GM18951 (cell line): ENCODE data around the gene TTC28.

Experiments used
- POLR2A ChIP-seq: IDR thresholded peaks from 4 replicates; pipeline ENCODE4 v1.6.1; 2011; ENCODE audit warnings: mild to moderate bottlenecking; ENCODE audit not compliant: insufficient read length, insufficient read depth; ENCODE audit errors: extremely low read depth
- in situ Hi-C: fragments of 300-500 bp; cut with MboI; formaldehyde crosslinking; loops from one replicate; pipeline ENCODE4 v1.12.0; 2022; ENCODE audit warnings: low sequenced_read_pairs, mixed read lengths, inconsistent platforms; ENCODE audit not compliant: unreplicated experiment

Gene TTC28

DNA sequence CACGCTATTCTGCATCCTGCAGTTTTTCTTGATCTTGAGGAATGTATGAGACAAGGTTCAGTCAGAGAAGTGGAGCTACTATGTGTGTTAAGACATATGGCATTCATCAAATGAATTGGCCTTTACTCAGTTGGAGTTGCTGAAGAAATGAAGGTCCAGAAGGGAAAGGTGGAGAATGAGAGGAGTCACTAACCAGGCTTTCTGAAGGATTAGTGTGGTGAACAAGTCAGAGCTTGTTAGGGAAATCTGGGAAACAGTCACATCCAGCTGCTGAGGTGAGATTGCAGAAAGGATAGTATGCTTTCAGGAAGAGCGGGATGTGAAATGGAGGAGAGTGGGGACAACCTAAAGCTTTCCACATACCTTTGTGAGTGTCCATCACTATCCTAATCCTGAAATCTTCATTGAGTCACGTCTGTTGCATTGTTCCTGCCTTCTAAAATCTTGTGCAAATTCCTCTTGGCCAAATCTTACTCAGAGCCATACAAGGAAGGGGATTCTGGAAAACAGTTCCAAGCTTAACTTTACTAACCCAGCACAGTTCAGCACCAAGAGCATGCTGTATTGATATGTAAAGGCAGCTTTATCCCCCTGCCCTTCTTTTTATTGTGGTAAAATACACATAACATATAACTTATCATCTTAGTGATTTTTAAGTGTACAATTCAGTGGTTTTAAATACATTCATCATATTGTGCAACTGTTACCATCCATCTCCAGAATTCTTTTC is 749.1 kb downstream of the TTC28 start:
- TF ChIP-seq POLR2A, result no peak
- in situ Hi-C loops, result no loop called here
